NOMO-1 treated with DMSO at 0.1 percent for 48 hours (cell line): ENCODE data around the gene GLUL.

ENCODE experiments used
- DNase-seq: peaks from one replicate; lab custom pipeline; 2025; ENCODE audit not compliant: unreplicated experiment; lab: John Stamatoyannopoulos, UW

GLUL gene

GRCh38 chr1:182332261-182333060 is 59.1 kb downstream of the GLUL start:
- no peak for DNase-seq
